HG02642 (cell line): Measurements from ENCODE around the gene ZGPAT.
"Not testable (repeated sequence)": the region's sequence is repeated elsewhere in the genome, so short reads cannot be mapped to it uniquely, and the experiment has no call there.

Experiments used
- ATAC-seq: cut with Tn5 transposase; IDR thresholded peaks from one replicate; pipeline ENCODE4 v1.9.1; 2021; ENCODE audit warnings: mild to moderate bottlenecking; ENCODE audit not compliant: unreplicated experiment, poor library complexity

Gene ZGPAT

DNA sequence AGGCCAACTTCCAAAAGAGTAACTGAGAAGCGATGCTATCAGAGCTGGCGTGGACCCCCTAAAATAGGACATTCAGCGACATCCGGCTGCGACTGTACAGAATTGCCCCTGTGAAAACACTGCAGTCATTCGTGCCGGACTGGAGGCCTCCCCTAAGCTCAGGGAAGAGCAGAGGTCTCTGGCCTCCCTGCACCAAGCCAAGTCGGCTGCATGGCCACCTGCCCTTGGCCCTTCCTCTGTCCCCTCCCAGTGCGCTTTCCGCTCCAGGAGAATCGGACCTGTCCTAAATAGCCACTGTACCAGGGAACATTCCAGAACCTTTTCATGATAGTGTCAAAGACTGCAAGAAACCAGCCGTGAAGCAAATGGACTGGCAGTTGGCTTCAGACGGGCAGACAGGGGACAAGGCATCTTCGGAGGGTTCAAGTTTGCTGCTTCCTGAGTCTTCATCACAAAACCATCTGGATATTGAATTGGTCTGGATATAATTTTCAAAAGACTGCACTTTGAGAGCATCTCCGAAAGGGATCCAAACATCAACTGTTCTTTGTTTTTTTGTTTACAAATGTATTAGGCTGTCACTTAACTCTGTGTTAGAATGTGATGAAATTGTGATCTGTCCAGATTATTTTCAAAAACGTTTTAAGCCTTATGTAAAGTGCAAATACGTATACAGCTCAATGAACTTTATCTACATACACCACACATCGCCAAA lies 48.3 kb downstream of the ZGPAT start:
- ATAC-seq, result no peak

DNA sequence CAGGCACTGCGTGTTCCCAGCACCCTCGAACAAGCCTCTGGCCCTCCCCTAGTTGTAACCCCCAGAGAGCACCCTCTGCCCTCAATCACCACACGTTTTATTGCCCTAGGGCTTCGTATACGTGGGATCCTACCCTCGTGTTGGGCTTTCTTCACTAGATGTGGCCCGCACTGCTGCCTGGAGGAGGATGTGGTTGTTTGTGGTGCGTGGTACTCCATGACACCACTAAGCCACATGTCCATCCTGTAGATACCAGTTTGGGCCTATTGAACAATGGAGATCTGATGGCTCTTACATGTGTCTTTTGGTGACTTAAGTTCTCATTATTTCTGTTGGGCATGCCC lies 48.8 kb downstream of the ZGPAT start:
- ATAC-seq, result no peak

DNA sequence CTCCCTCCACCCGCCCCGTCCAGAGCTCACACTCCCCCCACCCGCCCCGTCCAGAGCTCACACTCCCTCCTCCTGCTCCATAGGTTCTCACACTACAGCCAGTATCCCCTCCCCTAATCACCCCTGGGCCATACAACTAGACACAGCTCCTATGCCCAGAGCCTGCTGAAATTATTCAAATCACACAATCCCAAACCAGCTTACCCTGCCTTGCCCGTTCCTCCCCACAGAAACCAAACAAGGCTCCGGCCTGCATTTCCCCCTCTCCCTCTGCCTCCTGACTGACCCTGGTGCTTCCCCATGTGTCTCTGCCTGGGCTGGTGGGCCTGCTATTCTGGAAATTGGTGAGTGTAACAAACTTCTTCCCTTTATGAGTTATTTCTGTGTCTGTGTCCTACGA lies 50.3 kb downstream of the ZGPAT start:
- no peak for ATAC-seq

DNA sequence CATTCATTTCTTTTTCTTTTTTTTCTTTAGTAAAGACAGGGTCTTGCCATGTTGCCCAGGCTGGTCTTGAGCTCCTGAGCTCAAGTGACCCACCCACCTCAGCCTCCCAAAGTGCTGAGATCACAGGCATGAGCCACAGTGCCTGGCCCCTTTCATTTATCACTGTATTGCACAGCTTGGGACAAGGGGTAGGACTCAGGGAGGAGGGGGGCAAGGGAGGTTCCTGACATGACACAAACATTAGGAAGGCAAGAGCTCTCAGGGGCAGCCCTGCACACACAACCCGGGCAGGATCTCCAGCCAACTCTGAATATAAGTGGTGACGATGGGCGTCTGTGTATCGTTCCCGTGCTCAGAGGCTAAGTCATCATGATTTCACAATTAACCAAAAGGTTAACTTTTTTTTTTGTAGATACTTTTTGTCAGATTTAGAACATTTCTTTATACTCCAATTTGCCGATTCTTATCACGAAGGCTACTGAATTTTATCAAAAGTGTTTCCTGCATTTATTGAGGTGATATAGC lies 51.6 kb downstream of the ZGPAT start:
- no peak for ATAC-seq

DNA sequence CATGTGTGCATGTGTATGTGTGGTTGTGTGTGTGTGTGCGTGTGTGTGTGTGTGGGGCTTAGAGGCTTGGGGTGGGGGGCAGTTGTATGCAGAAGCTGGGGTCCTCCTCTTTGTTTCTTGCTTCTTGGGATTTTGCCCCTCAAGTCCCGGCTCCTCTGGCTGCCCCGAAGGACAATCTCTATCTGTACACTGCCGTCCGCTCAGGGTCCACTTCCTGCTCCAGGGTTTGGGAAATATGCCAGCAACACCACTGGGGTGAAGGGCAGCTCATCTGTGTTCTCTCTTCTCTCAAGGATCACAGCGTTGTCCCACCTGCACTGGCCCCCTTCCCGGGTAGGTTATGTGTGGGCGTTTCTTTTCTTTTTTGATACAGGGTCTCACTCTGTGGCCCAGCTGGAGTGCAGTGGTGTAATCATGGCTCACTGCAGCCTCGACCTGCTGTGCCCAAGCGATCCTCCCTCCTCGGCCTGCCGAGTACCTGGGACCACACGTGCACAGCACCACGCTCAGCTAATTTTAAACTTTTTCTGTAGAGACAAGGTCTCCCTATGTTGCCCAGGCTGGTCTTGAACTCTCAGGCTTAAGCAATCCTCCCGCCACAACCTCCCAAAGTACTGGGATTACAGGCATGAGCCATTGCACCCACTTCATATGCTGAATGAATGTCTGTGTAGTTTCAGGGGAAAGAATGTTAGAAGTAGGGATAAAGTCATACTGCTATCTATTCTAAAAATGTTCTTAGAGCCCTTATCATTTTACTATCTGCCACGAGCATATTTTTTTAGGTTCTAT lies 57.4 kb downstream of the ZGPAT start:
- ATAC-seq, result no peak

DNA sequence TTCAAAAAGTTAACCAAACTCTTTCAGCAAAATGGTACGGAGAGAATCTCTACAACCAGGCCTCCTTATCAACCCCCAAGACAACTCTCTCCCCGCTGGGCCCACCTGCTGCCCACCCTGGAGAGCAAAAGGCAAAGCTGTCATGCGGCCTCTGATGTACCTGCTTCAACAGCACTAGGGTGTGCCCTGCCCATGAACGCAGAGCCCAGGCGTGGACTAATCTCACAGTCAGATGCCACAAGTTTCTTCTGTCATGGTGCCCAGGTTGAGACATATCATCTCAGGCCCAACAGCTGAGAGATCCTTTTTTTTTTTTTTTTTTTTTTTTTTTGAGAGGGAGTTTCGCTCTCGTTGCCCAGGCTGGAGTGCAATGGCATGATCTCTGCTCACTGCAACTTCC lies 58.1 kb downstream of the ZGPAT start:
- ATAC-seq, result no peak

DNA sequence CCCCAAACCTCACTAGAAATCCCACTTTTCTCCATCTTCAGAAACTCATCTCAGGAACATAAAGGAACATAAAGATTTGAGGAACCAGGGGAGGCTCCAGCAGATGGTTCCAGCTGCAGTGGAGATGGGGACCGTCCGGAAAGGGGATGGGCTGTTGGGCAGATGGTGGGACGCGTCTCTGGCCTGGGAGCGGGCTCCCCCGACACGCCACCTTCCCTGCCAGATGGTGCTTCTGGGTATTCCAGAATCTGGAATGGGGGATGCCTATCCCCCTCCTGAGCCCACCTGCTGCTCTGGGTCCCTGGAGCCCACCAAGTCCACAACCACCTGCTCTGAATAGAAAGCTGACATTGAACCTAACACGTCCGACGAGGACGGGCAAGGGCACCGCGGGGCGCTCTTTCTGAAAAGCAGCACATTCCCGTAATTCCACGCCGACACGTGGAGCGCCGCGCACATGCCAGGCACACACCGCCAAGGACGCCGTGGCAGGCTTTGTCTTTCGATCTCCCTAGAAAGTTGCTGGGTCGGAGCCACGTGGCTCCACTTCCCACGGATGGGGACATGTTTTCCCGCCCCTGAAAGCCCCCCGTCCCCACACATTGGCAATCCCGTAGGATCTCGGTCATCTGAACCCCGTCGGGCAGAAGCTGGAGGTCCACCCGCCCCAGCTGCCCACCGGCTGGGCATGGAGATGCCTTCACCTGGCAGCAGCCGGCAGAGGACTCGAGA lies 59.0 kb downstream of the ZGPAT start:
- ATAC-seq, result no peak

DNA sequence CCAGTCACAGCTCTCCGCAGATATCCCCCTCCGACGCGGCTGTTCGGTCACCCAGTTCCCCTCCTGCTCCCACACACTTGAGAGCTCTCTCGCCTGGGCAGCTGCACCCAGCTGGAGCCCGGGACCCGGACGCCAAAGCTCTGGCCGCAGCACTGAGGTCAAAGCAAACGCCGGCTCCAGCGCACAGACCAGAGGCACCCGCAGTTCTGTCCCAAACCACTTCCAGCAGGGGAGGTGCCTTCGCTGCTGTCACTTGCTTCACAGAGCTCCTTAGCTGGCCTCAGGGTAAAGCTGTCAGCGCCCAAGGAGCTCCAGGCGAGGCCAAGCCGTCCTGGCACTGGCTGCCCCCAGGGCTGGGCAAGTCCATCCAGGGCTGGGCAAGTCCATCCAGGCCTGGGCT lies 59.6 kb downstream of the ZGPAT start:
- ATAC-seq, result no peak

DNA sequence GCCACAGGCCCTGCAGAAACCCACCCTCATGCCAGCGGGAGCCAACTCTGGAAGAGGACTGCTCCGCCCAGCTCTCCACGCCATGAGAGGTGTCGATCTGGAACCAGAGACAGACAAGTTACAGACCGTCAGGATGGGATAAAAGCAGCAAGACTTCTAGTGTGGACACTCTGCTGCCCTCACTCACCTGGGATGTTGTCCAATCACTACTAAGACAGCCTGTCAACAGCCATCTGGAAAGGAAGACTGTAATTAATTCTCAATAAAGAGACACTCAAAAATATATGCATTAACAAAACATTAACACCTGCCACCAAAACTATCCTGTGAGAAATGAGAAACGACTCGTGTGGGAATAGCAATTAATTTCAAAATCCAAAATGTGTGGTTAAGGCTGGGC lies 60.0 kb downstream of the ZGPAT start:
- no peak for ATAC-seq

DNA sequence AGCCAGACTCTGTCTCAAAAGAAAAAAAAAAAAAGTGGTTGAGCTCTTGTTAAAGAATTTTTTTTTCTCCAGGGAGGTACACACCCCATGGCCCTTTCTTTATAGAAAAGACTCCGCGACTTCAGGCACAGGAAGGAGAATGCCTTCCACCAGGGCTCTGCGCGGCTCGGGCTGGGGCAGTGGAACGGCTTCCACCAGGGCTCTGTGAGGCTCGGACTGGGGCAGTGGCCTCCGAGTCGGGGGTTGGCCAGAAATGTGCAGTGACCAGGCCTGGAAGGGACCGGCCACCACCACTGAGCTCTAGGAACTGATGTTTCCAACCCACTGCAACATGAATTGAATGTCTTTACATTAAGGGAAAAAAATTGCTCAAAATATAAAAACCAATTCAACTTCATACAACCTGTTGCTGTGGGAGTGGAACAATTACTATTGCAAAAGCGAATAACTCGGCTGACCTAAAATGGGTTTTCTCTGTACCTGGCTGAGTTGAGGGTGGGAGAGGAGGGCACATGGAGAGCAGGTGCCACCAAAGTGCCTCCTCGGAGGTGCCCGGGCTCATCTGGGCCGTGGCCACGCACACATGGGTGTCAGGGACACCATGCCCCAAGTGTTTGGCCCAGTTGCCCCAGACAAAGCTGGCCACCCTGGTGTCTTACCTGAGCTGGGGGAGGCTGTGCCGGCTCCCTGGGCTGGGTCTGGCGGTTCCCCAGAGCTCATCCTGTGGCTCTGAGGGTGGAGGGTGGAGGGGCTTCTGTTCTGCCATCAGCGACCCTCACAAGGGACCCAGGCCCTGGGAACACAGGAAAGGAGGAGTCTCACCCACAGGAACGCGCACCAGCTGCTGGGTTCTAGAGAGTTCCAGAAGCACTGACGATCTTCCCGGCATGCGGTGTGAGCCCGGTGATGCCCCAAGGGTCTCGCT lies 61.0 kb downstream of the ZGPAT start:
- no peak for ATAC-seq

DNA sequence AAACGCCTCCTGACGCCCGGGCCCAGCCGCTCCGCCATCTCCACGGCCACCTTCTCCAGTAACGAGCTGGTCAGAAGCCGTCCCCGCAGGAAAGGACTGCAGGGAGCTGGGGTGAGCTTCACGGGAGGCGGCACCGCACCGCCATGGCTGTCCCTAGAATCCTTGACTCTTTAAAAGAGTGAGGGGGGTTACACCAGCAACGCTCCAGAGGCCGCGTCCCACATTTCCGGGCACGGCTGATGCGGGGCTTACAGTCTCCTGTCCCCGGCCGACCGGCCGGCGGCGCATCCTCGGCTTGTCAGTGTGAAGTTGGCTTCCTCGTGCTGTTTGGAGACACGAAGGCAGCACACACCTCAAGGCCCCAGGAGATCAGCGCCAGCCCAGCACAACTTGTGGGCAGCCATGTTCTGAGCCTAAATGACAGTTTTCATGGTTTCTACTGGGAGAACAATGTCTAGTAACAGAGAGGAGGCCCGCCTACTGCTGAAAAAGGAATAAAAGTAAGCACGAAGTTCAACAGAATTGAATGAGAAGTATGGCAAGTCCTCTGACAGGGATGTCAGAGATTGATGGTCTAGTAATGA lies 62.1 kb downstream of the ZGPAT start:
- no peak for ATAC-seq

DNA sequence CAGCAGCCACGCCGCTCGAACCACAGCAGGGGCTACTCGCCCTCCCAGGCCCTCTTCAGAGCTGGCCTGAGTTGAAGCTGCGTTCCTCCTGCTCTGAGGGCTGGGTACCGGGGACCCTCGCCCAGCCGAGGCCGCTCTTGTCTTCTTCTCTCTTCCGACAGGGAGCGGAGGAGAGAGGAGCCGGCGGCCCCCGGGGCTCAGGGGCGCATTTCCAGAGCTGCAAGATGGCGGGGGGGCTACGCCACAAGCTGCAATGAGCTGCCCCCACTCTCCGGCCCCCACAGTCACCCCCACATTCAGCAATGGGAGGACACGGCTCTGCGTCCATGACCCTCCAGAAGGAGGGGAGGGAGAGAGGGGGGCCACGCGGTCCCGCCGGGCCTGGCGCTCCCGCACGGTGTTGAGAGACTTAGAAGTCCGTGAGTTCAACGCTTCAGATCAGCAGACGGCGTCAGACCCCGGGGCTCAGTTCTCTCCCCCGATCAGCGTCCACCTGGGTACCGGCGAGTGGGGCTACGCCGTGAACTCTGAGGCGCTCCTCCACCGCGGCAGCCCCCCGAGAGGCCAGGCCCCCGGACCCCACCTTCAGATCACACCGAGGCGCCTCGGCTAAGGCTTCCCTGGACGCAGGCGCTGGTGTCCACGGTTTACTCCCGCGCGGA lies 63.3 kb downstream of the ZGPAT start:
- ATAC-seq, result no peak

DNA sequence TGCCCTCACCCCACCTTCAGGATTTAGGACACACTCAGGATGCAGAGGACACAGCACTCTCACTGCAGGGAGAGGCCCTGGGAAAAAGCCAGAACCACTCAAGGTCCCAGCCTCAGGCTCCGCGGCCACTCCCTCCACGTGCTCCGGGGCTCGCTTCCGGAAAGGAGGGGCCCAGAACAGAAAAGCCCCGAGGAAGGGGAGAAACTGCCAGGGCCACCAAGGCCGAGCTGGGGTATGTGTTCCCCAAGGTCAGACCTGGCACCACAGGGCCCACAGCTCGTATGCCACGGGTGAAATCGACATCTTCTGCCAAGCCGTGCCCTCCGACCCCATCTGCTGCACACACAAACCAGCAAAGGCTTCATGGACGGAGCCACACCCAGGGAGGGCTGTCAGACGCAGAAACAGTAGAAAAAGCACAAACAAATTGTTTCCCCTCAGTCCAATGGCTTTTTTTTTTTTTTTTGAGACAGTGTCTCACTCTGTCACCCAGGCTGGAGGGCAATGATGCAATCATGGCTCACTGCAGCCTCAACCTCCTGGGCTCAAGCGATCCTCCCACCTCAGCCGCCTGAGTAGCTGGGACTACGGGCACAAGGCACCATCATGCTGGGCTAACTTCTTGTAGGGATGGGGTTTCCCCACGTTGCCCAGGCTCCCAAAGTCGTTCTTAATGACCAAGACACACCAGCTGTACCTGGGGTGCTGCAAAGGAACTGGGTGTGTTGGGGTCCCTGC lies 65.1 kb downstream of the ZGPAT start:
- no peak for ATAC-seq

DNA sequence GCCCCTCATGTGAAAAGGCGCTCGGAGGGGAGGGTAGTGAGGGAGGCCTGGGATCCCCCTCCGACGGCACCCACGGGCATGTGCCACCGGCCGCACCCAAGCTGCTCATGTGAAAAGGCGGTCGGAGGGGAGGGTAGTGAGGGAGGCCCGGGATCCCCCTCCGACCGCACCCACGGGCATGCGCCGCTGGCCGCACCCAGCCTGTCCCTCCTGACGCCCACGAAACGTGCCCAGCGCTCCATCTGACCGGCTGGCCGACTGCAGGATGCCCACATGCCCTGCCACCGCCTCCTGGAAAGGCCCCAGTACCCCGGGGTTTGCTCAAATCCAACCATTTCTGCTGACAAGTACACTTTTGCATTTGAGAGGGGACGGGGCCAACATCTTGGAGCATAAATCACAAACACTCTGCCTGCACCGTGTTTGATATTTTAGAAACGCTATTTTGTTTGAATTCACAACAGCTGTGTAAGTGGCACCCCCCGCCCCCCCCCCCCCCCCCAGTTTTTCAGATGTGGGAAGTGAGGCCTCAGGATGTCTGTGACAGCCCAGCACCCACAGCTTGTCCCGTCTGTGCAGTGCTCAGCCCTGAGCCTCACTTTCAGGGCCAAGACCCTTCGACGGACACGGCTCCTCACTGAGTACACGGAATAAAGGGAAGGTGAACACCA lies 65.9 kb downstream of the ZGPAT start:
- ATAC-seq, result no peak

DNA sequence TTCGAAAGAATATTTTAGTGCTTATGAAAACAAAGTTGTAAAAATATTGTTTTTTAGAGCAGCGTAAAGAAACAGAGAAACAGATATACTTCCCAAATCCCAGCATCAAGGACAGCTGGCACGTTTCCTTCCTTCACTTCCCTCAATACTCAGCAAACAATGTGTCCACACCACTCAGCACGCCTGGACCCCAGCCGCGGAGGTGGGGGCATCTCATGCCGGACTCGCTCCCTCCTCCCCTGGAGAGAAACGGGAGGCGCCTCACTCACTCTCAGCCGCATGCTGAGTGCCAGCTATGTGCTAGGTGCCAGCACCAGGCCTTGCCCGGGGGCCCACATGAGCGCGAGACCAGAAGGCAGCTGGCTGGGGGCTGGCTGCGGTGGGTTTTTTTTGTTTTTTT lies 66.5 kb downstream of the ZGPAT start:
- no peak for ATAC-seq

DNA sequence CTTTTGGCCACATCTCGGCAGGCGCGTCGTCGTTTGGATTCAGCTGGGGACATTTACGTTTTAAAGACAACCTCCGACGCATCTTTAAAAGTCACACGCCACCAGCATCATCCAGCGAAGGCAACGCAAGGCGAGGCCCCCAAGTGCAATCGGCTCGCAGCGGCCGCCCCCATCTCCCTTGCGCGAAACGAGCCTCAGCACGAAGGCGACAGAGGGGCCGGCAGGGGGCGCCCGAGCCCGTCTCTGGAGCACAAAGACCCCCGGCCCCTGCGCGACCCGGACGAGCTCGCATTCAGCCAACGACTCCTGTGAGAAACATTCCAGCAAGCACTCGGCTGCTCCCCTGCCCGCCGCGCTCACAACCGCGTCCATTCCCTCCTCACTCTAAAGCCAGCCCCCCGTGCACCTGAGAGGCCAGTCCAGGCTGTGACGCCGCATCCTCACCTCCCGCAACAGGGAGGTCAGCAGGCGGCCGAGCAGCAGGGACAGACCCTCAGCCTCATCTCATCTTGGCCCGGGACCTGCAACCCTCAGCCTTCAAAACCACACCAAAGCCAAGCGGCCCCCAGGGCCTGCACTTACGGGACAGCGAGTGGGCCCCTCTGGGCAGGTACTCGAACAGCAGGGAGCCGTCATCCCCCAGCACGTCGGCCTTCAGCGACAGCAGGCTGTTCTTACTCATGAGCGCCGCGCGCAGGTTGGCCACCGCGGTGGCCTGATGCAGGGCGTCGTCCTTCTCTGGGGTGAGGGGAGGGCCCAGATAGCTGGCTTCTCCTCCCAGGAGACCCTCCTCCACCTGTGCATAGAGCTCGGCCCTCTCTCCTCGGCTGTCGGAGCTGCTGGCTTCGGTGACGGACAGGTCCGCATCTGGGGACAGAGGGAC lies 67.5 kb downstream of the ZGPAT start:
- ATAC-seq, result no peak

DNA sequence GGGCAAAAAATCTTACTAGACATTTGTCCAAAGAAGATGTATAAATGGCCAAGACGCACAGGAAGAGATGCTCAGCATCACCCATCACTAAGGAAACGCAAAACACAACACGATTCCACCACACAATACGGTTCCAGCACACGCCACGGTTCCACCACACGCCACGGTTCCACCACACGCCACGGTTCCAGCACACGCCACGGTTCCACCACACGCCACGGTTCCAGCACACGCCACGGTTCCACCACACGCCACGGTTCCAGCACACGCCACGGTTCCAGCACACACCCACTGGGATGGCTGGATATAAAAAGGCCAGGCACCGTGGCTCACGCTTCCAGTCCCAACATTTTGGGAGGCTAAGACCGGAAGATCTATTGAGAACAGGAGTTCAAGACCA lies 69.0 kb downstream of the ZGPAT start:
- not testable (repeated sequence) for ATAC-seq
